Kidney tubule cell (primary cell): ENCODE measurements around the gene TLX2.

Source experiments
- DNase-seq: peaks from one replicate; pipeline ENCODE4 v3.0.0-alpha.2; 2018; ENCODE audit warnings: low spot score

The TLX2 gene

GRCh38 chr2:74511104-74511989 is 2.9 kb upstream of the TLX2 start:
- no peak for DNase-seq

- DNase-seq: no peak
Measured at GRCh38 chr2:74512744-74513604, 1.3 kb upstream of the TLX2 start.

DNA sequence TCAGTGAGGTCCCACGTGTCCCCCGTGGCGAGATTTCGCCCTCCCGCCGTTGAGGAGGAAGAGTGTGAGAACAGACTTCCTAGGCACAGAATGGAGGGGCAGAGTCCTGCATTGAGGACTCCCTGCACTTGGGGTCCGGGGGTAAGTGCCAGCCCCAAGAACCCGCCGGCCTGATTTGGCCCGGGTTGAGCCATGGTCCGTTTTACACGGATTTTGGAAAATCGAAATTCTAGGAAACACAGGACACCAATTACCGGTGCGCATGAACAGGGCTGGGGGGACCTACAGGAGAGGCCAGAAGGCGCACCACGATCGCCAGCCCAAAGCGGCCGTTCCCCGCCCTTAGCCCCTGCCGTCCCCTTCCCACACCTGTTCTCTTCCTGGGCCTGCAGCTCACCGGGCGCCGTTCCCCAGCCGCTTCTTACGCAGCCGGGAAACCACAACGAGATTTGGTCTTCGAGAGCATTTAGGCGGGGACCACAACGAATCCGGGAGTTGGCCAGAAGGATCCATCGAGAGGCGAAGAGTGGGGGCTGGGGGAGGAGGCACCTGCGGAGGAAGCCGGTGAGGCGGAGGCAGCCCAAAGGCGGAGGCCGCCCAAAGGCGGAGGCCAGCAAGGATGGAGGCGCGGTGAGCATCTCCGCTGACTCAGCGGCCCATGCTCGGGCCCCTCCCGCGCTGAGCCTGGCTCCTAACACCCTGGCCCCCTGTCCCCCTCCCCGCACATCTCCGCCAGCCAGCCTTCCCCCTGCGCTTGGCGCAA is 464 bp upstream of the TLX2 start:
- DNase-seq: no peak

DNA sequence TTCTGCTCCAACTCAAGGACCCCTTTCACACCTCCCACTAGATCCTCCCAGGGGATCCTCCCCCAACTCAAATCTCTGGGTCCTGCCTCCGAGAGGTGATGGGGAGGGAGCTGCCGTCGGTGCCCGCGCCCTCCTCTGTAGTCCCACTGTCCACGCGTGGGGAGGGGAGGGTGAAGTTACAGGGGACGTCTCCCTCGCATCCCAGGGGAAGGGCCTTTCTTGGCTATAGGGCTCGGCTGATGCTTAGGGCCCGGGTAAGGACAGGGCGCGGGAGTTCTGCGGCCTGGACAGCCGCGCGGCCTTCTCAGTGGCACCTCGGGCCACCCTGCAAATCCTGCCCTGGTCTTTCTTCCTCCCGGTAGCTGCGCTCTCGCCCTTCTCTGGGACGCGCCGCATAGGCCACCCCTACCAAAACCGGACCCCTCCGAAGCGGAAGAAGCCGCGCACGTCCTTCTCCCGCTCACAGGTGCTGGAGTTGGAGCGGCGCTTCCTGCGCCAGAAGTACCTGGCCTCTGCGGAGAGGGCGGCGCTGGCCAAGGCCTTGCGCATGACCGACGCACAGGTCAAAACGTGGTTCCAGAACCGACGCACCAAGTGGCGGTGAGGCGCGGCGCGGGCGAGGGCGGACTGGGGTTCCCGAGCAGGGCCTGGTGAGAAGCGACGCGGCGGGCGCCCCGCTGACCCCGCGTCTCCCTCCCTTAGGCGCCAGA is 1.2 kb downstream of the TLX2 start:
- DNase-seq: no peak

- peak; percentile 46 for DNase-seq
Measured at GRCh38 chr2:74515981-74516633, 1.9 kb downstream of the TLX2 start.

- DNase-seq: no peak
Measured at GRCh38 chr2:74516650-74517049, 2.4 kb downstream of the TLX2 start.

DNA sequence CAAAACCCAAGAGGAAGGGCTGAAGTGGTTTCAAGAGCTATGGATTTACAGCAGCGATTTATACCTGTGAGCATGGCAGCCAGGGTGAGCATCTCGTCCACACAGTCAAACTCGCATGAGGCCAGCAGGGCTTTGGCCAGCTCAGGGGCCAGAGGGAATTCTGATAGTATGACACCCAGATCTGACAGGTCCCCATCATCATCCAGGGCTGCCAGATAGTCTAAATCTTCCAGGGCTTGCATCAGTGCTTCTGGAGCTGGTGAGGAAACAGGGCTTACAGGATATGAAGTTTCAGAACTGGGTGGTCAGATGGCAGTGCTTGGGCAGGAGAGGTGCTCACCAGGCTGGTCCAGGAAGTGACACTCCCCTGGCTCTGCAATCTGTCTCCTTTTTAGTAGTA is 8.3 kb downstream of the TLX2 start:
- DNase-seq: no peak

DNA sequence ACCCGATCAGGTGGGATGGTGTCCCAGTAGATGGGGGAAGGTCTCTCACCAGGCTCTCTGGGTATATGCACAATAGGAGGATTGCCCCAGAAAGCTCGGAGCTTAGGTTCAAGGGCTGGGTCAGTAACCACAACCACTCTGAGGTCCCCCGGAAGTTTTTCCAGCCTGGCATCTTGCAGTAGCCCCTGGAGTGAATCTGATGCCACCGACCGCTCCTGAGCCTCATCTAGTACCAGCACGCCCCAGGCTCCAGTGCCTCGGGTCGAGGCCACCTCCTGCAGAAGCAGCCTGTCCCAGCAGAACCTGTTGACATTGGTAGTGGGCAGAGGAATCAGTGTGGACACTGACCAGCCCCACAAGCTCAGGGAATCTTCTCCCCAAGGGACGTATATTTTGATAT is 9.8 kb downstream of the TLX2 start:
- no peak for DNase-seq

DNA sequence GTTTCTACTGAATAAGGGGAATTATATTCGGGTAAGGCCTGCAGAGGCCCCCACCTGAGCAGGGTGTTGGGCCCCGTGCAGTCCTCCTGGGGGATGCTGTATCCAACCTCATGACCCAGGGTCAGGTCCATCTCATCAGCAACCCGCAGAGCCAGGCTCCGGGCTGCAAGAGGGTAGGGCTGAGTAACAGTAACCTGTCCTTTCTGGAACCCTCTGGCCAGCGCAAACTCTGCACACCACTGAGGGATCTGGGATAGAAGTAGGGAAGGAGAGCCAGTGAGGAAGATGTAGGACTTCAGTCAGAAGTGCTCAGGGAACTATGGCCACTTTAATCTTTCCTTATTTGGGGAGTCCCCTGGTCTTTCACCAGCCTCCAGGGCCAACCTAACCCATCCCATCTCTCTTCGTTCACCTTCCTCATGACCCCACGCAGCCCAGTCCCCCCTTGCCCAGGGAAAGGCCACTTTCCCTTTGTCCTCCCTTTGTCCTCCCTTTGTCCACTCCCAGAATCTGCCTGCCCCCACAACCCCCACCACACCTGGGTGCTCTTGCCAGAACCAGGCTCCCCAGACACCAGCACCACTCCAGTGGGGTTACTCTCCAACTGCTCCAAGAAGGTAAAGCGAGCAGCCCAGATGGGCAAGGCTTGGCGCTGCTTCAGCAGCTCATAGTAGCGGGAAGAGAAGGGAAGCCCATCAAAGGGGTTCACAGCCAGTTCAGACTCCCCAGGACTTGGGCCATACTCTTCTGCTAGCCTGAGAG is 10.9 kb downstream of the TLX2 start:
- DNase-seq: no peak

DNA sequence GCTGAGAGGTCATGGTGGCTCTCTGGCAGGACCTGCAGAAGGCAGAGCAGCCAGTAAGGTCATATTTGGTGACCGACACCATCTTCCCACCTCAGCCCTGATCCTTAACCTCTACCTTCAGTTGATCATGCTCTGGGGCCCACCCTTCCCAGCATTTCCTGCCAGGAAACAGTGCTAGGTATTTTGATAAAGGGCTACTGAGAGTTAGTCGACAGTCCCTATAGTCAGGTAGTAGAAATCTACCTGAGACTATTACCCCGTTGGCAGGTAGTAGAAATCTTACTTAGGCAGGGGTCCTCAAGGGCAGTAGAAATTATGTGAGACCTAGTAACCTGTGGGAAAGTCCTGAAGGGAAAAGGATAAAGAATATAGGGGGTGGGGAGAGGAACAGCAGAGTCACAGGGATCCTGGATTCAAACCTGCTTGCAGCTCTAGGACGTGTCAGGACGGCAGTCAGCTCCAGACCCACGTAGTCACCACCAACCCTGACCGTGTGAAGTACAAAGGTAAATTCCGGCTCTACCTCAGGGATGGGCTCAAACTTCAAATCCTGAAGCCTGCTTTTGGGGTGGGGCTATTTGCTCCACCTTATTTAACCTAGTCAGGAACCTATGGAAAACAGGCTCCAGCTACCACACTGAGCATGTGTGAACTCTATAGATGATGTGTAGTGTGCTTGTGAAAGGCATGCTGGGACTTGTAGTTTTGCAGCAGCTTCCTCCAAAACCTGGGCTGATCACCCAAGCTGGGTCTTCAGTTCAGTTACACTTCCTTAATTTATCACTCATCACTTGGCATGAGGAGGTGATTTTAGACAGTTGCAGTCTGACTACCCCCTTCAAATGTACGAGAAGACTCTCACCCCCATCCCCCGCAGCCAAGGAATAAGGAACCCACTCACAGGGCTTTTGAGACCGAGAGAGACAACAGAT is 11.7 kb downstream of the TLX2 start, which contains the start of gene DQX1:
Gene DQX1, minus strand, starts transcription at position 515 of the 932 bp plus-strand sequence. Its CDS starts 502 bp downstream, at position 13.
- DNase-seq: no peak

DNA sequence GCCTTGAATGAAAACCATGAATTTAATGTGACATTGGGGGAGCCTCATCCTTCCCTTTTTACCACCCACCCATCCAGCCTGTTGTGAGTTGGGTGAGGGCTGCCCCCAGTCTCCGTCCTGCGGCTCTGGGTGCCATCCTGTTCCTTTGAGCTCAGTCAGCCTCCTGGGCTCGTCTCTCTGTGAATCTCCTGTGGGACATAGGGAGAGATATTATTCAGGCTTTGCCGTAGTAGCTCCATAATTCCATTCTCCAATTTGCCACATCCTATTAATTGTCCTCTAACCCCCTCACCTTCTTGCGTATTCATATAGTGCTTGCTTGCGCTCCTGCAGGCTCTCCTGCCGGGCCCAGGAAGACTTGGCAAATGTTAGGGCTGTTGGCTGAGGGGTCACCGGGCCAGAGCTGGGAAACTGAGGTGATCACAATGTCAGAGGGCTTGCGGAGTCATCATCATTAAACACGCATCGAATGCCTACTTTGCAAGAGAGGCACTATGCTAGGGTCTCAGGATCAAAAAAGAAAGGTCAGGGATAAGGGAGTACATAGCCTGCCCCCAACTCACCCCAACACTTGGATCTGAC is 12.5 kb downstream of the TLX2 start:
- DNase-seq: no peak

GRCh38 chr2:74527741-74528140 is 13.5 kb downstream of the TLX2 start:
- DNase-seq: no peak

DNA sequence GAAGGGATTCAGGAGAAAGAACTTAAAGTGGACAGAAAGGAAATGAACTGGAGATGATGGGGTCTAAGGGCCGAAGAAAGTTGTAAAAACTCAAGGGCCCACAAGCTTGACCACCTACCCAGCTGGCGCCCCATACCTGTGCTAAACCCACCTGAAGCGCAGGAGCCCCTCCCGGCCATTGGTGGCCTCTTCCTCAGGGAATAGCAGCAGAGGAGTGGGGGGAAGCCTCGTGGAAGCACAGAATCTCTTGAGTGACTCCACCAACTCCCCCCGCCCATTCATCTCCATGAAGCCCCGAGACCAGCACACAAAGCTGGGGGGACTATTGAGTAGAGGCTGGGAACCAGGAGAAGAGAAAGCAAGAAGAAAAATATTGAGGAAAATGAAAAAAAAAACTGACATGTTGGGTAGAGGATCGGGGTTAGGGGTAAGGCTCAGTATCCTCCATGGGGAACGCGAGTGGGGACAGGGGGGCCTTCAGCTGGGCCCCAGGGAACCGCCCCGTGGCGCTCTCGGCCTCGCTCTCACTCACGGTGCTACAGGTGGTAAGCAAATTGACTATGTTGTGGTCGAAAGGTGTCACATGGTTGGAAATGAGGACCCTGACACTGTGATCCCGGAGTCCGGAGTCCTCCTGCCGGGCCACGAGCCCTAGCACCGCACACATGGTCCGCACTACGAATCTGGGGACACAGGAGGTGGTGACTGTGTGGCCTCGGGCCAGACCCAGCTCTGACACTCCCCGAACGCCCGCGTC is 14.5 kb downstream of the TLX2 start:
- no peak for DNase-seq

DNA sequence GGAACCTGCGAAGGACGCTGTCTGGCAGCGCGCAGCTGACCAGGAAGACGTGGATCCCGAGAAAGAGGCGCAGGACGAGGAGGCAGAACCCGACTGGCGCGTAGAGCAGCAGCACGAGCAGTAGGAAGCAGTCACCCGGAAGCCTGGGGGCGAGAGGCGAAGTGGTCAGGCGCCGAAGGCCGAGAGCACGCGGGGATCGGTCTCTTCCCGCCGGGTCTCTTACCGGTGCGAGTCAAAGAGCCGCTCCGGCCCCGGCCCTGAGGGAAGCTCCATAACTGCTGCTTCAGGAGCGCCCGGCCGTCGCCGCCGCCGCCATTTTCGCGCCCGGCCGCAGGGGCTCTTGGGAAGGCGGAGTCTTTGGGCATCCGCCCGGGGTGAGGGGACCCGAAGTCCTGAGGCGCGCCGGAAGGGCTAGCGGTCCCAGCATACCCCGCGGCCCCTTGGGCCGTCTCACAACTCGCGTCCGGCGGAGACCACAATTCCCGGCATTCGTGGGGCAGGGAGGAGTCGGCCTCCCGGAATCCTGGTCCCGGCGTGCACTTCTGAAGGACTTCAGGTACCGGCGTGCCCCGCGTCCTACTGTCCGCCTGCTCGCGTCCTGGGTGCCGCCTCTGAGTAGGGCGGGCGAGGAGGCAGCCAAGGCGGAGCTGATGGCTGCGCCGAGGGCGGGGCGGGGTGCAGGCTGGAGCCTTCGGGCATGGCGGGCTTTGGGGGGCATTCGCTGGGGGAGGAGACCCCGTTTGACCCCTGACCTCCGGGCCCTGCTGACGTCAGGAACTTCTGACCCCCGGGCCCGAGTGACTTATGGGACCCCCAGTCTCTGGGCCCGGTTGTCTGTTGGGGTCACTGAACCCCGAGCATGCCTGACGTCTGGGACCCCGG is 15.3 kb downstream of the TLX2 start, which contains the start of the genes AUP1 and HTRA2:
Gene AUP1, minus strand, starts transcription at position 350 of the 882 bp plus-strand sequence. Its CDS starts 77 bp downstream, at position 273.
Gene HTRA2, plus strand, starts transcription at position 577 of the 882 bp plus-strand sequence. Its CDS starts 74 bp downstream, at position 651.
- peak; percentile 100 for DNase-seq

DNA sequence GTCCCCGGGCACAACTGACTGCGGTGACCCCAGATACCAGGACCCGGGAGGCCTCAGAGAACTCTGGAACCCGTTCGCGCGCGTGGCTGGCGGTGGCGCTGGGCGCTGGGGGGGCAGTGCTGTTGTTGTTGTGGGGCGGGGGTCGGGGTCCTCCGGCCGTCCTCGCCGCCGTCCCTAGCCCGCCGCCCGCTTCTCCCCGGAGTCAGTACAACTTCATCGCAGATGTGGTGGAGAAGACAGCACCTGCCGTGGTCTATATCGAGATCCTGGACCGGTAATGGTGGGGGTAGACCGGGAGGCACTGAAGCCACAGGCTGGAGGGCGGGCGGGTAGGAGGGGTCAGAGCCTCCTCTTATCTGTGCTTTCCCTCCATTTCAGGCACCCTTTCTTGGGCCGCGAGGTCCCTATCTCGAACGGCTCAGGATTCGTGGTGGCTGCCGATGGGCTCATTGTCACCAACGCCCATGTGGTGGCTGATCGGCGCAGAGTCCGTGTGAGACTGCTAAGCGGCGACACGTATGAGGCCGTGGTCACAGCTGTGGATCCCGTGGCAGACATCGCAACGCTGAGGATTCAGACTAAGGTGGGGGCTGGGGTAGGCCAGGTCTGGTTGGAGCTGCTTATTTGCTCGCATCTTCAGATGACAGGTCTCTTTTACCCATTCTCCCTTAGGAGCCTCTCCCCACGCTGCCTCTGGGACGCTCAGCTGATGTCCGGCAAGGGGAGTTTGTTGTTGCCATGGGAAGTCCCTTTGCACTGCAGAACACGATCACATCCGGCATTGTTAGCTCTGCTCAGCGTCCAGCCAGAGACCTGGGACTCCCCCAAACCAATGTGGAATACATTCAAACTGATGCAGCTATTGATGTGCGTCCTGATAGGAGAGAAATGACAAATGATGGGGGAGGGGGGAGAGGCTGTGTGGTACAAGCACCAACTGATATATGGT is 16.3 kb downstream of the TLX2 start:
- DNase-seq: peak; percentile 40
